ENCODE results near the gene PHIP. TPM values are rescaled to one million over a fixed set of nuclear protein-coding genes. Genes with fewer than 3 reads are reported as not detected.

Gene PHIP
- total RNA-seq, 6 donors from 2014 or later, result 19.3 to 74.7 (median 25.8) TPM

DNA sequence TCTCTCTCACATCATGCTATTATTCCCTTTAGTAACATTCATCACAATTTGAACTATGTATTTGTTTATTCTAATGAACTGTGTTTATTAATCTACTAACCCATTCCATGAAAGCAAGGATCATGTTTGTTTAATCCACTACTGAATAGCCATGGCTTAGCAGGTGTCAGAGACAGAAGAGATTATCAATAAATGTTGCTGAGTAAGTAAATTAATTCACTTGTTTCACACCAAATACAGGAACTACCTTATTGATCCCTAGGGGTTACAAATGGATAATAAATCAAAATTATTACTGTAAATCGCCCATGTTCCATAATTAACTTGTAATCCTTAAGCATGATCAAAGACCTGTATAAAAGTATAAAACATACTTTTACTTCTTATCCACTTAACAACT is 76.6 kb downstream of the PHIP start:
- Histone ChIP-seq H3K36me3 (peaks cover 8 to 74% (median 26%) of the 10 kb centered on the region in 4 donors), H3K27me3 (no peaks in the 10 kb centered on the region), H3K4me3 (no peak overlapping the region), H3K27ac (no peak overlapping the region), H3K9me3 (no peaks in the 10 kb centered on the region), H3K4me1 (peaks cover 0 to 6% (median 2%) of the 10 kb centered on the region in 4 donors)
- 97 to 100% methylated on average over 1 of the region's 1 CpG for WGBS, 2 donors
- ATAC-seq (ENCODE audit: low FRiP score in 2 of 2), result no peak
- TF ChIP-seq POLR2AphosphoS5 (IDR thresholded peaks at IDR 0.05) (no peak), POLR2A (IDR thresholded peaks at IDR 0.05) (no peak), EP300 (IDR thresholded peaks at IDR 0.05) (no peak)
- TF ChIP-seq, protein P1, sequence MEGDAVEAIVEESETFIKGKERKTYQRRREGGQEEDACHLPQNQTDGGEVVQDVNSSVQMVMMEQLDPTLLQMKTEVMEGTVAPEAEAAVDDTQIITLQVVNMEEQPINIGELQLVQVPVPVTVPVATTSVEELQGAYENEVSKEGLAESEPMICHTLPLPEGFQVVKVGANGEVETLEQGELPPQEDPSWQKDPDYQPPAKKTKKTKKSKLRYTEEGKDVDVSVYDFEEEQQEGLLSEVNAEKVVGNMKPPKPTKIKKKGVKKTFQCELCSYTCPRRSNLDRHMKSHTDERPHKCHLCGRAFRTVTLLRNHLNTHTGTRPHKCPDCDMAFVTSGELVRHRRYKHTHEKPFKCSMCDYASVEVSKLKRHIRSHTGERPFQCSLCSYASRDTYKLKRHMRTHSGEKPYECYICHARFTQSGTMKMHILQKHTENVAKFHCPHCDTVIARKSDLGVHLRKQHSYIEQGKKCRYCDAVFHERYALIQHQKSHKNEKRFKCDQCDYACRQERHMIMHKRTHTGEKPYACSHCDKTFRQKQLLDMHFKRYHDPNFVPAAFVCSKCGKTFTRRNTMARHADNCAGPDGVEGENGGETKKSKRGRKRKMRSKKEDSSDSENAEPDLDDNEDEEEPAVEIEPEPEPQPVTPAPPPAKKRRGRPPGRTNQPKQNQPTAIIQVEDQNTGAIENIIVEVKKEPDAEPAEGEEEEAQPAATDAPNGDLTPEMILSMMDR (IDR thresholded peaks at IDR 0.05), result no peak
- no peak for DNase-seq

DNA sequence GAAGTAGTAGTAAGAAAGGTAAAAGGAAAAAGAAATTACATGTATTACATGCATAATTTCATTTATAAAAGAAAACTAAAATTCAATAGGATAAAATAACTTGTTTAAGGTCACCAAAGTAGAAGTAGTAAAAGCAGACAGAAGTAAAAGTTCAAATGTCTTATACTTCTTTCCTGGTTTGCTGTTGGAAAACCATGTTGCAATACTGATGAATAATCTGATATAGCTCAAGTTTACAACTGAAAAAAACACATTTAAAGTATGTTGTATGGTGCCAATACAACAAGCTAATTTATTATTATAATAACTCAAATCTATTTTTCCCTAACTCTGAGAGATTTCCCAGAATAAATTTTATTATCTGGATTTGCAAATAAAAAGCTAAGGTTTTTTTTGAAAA is 78.3 kb downstream of the PHIP start:
- Histone ChIP-seq H3K9me3 (no peaks in the 10 kb centered on the region), H3K4me1 (no peaks in the 10 kb centered on the region), H3K27me3 (no peaks in the 10 kb centered on the region), H3K27ac (no peak overlapping the region), H3K36me3 (peaks cover 19 to 88% (median 33%) of the 10 kb centered on the region in 4 donors), H3K4me3 (no peak overlapping the region)
- DNase-seq (no peak), ATAC-seq (ENCODE audit: low FRiP score in 2 of 2) (no peak)
- TF ChIP-seq POLR2AphosphoS5 (IDR thresholded peaks at IDR 0.05) (no peak), EP300 (IDR thresholded peaks at IDR 0.05) (no peak), POLR2A (IDR thresholded peaks at IDR 0.05) (no peak)
- TF ChIP-seq, protein P1 (IDR thresholded peaks at IDR 0.05), result no peak

DNA sequence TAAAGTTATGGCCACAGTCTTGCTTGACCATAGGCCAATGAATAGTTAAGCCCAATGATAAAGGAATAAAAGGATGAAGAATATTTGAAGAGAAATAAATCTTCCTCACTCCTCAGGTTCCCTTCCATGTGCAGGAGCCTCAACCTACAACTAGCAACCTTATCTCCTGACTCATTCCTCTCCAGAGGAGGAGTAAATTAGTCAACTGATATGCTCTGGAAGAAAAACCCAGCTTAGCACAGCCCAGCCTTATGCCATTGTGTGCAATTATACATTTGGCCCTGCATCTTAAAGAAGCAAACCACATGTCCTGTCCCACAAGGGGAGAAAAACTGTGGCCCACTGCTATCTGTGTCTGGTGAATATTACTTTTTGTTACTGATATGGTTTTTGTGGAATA is 82.1 kb downstream of the PHIP start:
- H3K36me3 ChIP-seq, result peaks cover 30 to 89% (median 35%) of the 10 kb centered on the region in 4 donors
- no peaks in the 10 kb centered on the region for H3K4me1 ChIP-seq
- no peak for ATAC-seq (ENCODE audit: low FRiP score in 2 of 2)
- H3K4me3 ChIP-seq, result no peak overlapping the region
- TF ChIP-seq POLR2AphosphoS5 (IDR thresholded peaks at IDR 0.05), result no peak
- no peak for TF ChIP-seq POLR2A (IDR thresholded peaks at IDR 0.05)
- no peak for TF ChIP-seq EP300 (IDR thresholded peaks at IDR 0.05)
- TF ChIP-seq, protein P1 (IDR thresholded peaks at IDR 0.05), result no peak
- no peaks in the 10 kb centered on the region for H3K27me3 ChIP-seq
- no peak overlapping the region for H3K27ac ChIP-seq
- H3K9me3 ChIP-seq, result no peaks in the 10 kb centered on the region
- no peak for DNase-seq

DNA sequence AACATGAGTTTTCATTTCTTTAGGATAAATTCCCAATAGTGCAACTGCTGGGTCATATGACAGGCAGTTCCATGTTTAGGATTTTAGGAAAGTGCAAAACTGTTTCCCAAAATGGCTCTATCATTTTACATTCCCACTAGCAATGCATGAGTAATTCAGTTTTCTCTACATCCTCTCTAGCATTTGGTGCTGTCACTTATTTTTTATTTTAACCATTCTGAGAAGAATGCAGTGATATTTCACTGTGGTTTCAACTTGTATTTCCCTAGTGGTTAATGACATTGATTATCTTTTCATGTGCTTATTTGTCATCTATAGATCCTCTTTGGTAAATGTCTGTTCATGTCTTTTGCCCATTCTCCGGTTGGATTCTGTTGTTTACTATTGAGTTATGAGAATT is 82.7 kb downstream of the PHIP start:
- H3K36me3 ChIP-seq, result peaks cover 30 to 89% (median 35%) of the 10 kb centered on the region in 4 donors
- 96 to 100% methylated on average over 1 of the region's 1 CpG for WGBS, 2 donors
- H3K4me1 ChIP-seq, result no peaks in the 10 kb centered on the region
- H3K27ac ChIP-seq, result no peak overlapping the region
- H3K9me3 ChIP-seq, result no peaks in the 10 kb centered on the region
- H3K27me3 ChIP-seq, result no peaks in the 10 kb centered on the region
- no peak overlapping the region for H3K4me3 ChIP-seq
- TF ChIP-seq POLR2A (IDR thresholded peaks at IDR 0.05), result no peak
- no peak for TF ChIP-seq POLR2AphosphoS5 (IDR thresholded peaks at IDR 0.05)
- TF ChIP-seq, protein P1 (IDR thresholded peaks at IDR 0.05), result no peak
- TF ChIP-seq EP300 (IDR thresholded peaks at IDR 0.05), result no peak
- DNase-seq (no peak), ATAC-seq (ENCODE audit: low FRiP score in 2 of 2) (no peak)

DNA sequence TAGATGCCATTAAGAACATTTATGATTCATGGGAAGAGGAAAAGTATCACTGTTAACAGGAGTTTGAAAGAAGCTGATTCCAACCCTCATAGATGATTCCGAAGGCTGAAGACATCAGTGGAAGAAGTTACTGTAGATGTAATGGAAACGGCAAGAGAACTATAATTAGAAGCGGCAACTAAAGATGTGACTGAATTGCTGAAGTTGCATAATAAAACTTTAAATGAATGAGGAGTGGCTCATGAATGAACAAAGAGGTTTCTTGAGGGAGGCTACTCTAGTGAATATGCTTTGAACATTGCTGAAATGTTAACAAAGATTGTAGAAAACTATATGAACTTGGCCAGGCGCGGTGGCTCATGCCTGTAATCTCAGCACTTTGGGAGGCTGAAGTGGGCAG is 84.1 kb downstream of the PHIP start:
- H3K4me3 ChIP-seq, result no peak overlapping the region
- TF ChIP-seq POLR2A (IDR thresholded peaks at IDR 0.05) (no peak), EP300 (IDR thresholded peaks at IDR 0.05) (no peak), POLR2AphosphoS5 (IDR thresholded peaks at IDR 0.05) (no peak)
- TF ChIP-seq, protein P1 (IDR thresholded peaks at IDR 0.05), result no peak
- WGBS, 2 donors, result 97 to 98% methylated on average over 5 of the region's 5 CpGs
- no peaks in the 10 kb centered on the region for H3K4me1 ChIP-seq
- H3K27ac ChIP-seq, result no peak overlapping the region
- H3K36me3 ChIP-seq, result peaks cover 30 to 93% (median 34%) of the 10 kb centered on the region in 4 donors
- no peaks in the 10 kb centered on the region for H3K9me3 ChIP-seq
- no peak for DNase-seq
- H3K27me3 ChIP-seq, result no peaks in the 10 kb centered on the region
- no peak for ATAC-seq (ENCODE audit: low FRiP score in 2 of 2)

All from upper lobe of left lung (tissue), 6 donors.